ENCODE data around the gene LITAF.

GRCh38 chr16:11596572-11597226, 10.0 kb upstream of the LITAF start:
- no peak for TF ChIP-seq POLR2A (IDR thresholded peaks at IDR 0.05)
- TF ChIP-seq CTCF (IDR thresholded peaks at IDR 0.05), result no peak

Data from gastroesophageal sphincter (tissue), 3 donors.